ENCODE measurements around the gene CMKLR1.

Gene CMKLR1

DNA sequence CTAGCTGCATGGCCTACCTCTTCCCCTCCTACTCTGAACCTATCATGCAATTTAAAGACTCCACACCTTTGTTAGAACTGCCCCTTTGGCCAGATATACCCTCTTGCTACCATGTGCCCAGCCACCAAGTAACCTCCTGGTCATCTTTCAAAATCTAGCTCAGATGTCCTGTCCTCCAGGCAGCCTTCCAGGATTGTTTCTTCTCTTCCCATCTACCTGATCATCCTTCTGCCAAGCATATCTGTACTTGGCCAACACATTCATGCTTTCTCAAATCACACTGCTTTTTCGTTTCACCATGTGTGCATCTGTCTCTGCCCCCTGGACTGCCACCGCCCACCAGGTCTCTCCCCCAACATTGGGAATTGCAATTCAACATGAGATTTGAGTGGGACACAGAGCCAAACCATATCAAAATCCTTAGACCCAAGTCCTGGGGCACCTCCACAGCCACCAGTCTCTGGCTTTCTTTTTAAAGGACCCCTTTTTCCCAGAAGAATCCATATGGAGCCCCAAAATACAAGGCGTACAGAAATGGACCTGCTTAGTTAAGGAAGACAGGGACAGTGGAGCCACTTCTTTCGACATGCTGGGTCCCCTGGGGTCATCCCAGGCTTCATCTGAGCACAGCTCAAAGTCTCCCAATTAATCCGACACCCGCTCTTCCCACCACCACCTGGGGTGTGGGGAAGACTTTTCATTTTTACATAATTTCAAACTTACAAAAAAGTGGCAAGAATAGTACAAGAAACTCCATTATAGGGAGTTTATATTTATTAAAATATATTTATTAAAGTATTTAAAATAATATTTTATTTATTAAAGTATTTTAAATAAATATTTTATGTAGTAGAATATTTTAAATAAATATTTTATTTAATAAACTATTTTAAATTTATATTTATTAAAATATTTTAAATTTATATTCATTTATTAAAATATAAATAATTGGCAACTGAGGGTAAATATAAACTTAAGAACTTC, 7.9 kb upstream of the CMKLR1 start:
- no peak for DNase-seq
- H3K9me3 ChIP-seq (ENCODE audit: insufficient read depth, low read length, severe bottlenecking): no peaks in the 10 kb centered on the region
- no peak overlapping the region for H3K4me3 ChIP-seq (ENCODE audit: low read depth in 1 of 2, low read length in 2 of 2)
- no peak for ATAC-seq (ENCODE audit: insufficient read depth, low read depth)
- H4K20me1 ChIP-seq (ENCODE audit: insufficient read depth, low read length): no peaks in the 10 kb centered on the region
- TF ChIP-seq, protein P1, sequence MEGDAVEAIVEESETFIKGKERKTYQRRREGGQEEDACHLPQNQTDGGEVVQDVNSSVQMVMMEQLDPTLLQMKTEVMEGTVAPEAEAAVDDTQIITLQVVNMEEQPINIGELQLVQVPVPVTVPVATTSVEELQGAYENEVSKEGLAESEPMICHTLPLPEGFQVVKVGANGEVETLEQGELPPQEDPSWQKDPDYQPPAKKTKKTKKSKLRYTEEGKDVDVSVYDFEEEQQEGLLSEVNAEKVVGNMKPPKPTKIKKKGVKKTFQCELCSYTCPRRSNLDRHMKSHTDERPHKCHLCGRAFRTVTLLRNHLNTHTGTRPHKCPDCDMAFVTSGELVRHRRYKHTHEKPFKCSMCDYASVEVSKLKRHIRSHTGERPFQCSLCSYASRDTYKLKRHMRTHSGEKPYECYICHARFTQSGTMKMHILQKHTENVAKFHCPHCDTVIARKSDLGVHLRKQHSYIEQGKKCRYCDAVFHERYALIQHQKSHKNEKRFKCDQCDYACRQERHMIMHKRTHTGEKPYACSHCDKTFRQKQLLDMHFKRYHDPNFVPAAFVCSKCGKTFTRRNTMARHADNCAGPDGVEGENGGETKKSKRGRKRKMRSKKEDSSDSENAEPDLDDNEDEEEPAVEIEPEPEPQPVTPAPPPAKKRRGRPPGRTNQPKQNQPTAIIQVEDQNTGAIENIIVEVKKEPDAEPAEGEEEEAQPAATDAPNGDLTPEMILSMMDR (IDR thresholded peaks at IDR 0.05; ENCODE audit: borderline replicate concordance, extremely low read depth, low read length, poor library complexity, severe bottlenecking): no peak
- no peak for TF ChIP-seq EZH2 (IDR thresholded peaks at IDR 0.05; ENCODE audit: borderline replicate concordance, low read depth, low read length, severe bottlenecking)
- no peak overlapping the region for H3K27ac ChIP-seq (ENCODE audit: low read length)
- H3K9ac ChIP-seq (ENCODE audit: low read depth, low read length): no peak overlapping the region
- H3K4me2 ChIP-seq (ENCODE audit: insufficient read depth, low read length): no peak overlapping the region
- no peaks in the 10 kb centered on the region for H3K79me2 ChIP-seq (ENCODE audit: insufficient read depth, low read length)
- H3K27me3 ChIP-seq (ENCODE audit: insufficient read depth, low read length, poor library complexity): peaks cover 9% of the 10 kb centered on the region
- H3K36me3 ChIP-seq (ENCODE audit: insufficient read depth, low read length): no peaks in the 10 kb centered on the region
- H2AFZ ChIP-seq (ENCODE audit: low read depth, low read length): no peak overlapping the region
- no peaks in the 10 kb centered on the region for H3K4me1 ChIP-seq (ENCODE audit: insufficient read depth, low read length)

DNA sequence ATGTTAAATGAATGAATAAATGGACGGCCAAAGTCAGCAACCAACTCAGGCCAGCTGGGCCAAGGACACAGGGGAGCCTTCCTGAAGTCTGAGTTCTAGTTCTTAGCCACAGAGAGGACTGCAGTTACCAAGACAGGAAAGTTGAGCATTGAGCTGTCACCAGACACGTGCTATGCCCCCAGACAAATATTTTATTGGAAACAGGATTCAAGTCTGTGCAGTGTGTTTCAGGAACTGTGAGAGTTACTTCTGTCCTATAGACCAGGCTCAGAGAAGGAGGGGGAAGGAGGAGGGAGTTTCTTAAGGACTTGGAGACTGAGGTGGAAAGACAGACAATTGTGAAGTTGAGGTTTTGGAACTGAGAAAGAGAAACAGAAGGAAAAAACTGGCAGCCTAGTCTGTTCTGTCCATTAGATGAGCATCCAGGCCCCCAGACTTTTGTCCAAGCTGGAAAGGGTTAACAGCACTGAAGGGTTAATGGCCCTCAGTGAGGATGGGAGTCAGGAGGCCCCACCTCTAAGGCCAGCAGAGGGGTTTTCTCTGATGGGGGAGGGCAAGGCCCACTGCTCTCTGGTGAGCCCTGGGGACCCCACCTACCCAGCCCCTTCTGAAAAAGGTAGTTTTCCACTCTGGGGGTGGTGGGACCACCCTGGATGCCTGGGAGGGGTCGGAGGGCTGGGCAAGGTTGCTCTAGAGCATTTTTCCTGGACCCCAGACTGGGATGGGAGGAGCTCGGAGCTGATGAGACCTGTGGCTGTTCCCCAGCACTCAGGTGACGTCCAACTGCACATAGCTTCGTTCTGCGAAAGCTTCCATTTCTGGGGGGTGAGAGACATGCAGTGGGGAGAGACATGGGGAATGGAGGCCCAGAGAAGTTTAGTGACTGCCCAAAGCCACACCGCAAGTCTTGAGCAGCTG, 6.9 kb upstream of the CMKLR1 start:
- Histone ChIP-seq H3K36me3 (ENCODE audit: insufficient read depth, low read length) (no peaks in the 10 kb centered on the region), H3K4me1 (ENCODE audit: insufficient read depth, low read length) (no peaks in the 10 kb centered on the region), H3K9ac (ENCODE audit: low read depth, low read length) (no peak overlapping the region), H2AFZ (ENCODE audit: low read depth, low read length) (no peak overlapping the region), H3K27ac (ENCODE audit: low read length) (no peak overlapping the region), H3K27me3 (ENCODE audit: insufficient read depth, low read length, poor library complexity) (peaks cover 10% of the 10 kb centered on the region), H3K4me2 (ENCODE audit: insufficient read depth, low read length) (no peak overlapping the region), H3K4me3 (ENCODE audit: low read depth in 1 of 2, low read length in 2 of 2) (no peak overlapping the region), H3K9me3 (ENCODE audit: insufficient read depth, low read length, severe bottlenecking) (no peaks in the 10 kb centered on the region), H4K20me1 (ENCODE audit: insufficient read depth, low read length) (no peaks in the 10 kb centered on the region), H3K79me2 (ENCODE audit: insufficient read depth, low read length) (no peaks in the 10 kb centered on the region)
- ATAC-seq (ENCODE audit: insufficient read depth, low read depth) (no peak), DNase-seq (no peak)
- no peak for TF ChIP-seq EZH2 (IDR thresholded peaks at IDR 0.05; ENCODE audit: borderline replicate concordance, low read depth, low read length, severe bottlenecking)
- TF ChIP-seq, protein P1 (IDR thresholded peaks at IDR 0.05; ENCODE audit: borderline replicate concordance, extremely low read depth, low read length, poor library complexity, severe bottlenecking): no peak

DNA sequence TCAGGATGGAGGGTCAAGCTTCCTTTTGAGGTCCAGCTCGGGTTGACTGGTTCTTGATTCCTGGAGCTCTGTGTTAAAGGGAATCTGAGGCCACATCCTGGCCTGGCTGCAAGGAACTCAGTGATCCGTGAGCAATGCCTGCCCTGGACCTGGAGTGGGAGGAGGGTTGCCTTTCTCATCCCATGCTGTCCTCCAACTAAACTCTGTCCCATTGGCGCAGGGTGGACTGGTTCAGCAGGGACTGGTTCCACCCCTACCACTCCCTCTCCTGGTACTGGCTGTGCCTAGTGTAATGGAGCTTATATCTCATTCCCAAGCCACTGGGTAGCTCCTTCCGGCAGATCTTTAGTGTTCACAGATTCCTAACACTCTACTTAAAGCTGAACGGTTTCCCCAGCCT, 3.9 kb upstream of the CMKLR1 start:
- no peak for TF ChIP-seq EZH2 (IDR thresholded peaks at IDR 0.05; ENCODE audit: borderline replicate concordance, low read depth, low read length, severe bottlenecking)
- H3K27ac ChIP-seq (ENCODE audit: low read length): no peak overlapping the region
- H3K4me3 ChIP-seq (ENCODE audit: low read depth in 1 of 2, low read length in 2 of 2): no peak overlapping the region
- no peaks in the 10 kb centered on the region for H3K9me3 ChIP-seq (ENCODE audit: insufficient read depth, low read length, severe bottlenecking)
- H4K20me1 ChIP-seq (ENCODE audit: insufficient read depth, low read length): no peaks in the 10 kb centered on the region
- H3K27me3 ChIP-seq (ENCODE audit: insufficient read depth, low read length, poor library complexity): peaks cover 36% of the 10 kb centered on the region
- no peak overlapping the region for H3K4me2 ChIP-seq (ENCODE audit: insufficient read depth, low read length)
- DNase-seq: no peak
- no peaks in the 10 kb centered on the region for H3K79me2 ChIP-seq (ENCODE audit: insufficient read depth, low read length)
- no peak overlapping the region for H3K9ac ChIP-seq (ENCODE audit: low read depth, low read length)
- H3K36me3 ChIP-seq (ENCODE audit: insufficient read depth, low read length): no peaks in the 10 kb centered on the region
- H3K4me1 ChIP-seq (ENCODE audit: insufficient read depth, low read length): no peaks in the 10 kb centered on the region
- H2AFZ ChIP-seq (ENCODE audit: low read depth, low read length): no peak overlapping the region
- no peak for ATAC-seq (ENCODE audit: insufficient read depth, low read depth)

Data from DND-41 (cell line).